GM12878 (cell line): ENCODE data around the gene NDUFAB1. TPM values are rescaled to one million over a fixed set of nuclear protein-coding genes. Genes with fewer than 3 reads are reported as not detected.
"Not testable (repeated sequence)": the region's sequence is repeated elsewhere in the genome, so short reads cannot be mapped to it uniquely, and the experiment has no call there.

Source experiments
- ATAC-seq: fragments of 200-7000 bp; cut with Tn5 transposase; 3 replicates; pipeline ENCODE4 v1.9.1; 2020; ENCODE audit warnings: mild to moderate bottlenecking, moderate library complexity
- BruUV-seq: library from RNA; stranded (reverse); fragments of 400-500 nt; replicated peaks from 2 replicates; lab custom pipeline; 2021; lab: Mats Ljungman, UMichigan
- CTCF ChIA-PET: fragments of 300-600 bp; sonication (Branson Sonifier 250); formaldehyde crosslinking; extraction: SDS; loops from one replicate; lab custom pipeline; 2021; ENCODE audit warnings: inconsistent platforms; lab: Yijun Ruan, JAX
- POLR2A ChIA-PET: fragments of 350-600 bp; formaldehyde crosslinking; extraction: SDS; loops from one replicate; lab custom pipeline; 2021; ENCODE audit warnings: inconsistent platforms; lab: Charles Lee
- RAD21 ChIA-PET: fragments of 300-600 bp; sonication (Branson Sonifier 250); formaldehyde crosslinking; loops from one replicate; lab custom pipeline; 2023; ENCODE audit warnings: antibody characterized with exemption; ENCODE audit not compliant: unreplicated experiment; lab: Charles Lee
- SMC1A ChIA-PET: fragments of 300-600 bp; sonication (Branson Sonifier 250); formaldehyde crosslinking; loops from one replicate; lab custom pipeline; 2023; ENCODE audit not compliant: unreplicated experiment, uncharacterized antibody; lab: Charles Lee
- DNase-seq: peaks from one replicate; pipeline ENCODE4 v3.0.0-alpha.2; 2011; ENCODE audit warnings: low read depth, low spot score
- FAIRE-seq: peaks from 3 replicates; lab custom pipeline; 2011; peaks lifted over from hg19 to GRCh38; lab: Jason Lieb, UNC
- H2AFZ ChIP-seq: 2 replicates; pipeline ENCODE4 v1.6.0; 2011; ENCODE audit warnings: low read depth, low read length, control low read depth; ENCODE audit not compliant: control insufficient read depth
- H3K27ac ChIP-seq: 2 replicates; pipeline ENCODE4 v1.5.1; 2011; ENCODE audit warnings: control low read depth; ENCODE audit not compliant: control insufficient read depth, insufficient read depth
- H3K27me3 ChIP-seq, 2 experiments: replicated peaks in 1 of 2; 2 replicates each; pipeline versions ENCODE4 v1.6.0 to v1.6.1; 2011; ENCODE audit warnings: low read length in 1 of 2; ENCODE audit not compliant: control insufficient read depth in 2 of 2, insufficient read depth in 2 of 2
- H3K36me3 ChIP-seq, 2 experiments: 2 replicates each; pipeline ENCODE4 v1.5.1; 2011; ENCODE audit warnings: low read length in 1 of 2; ENCODE audit not compliant: control insufficient read depth in 2 of 2, insufficient read depth in 2 of 2
- H3K4me1 ChIP-seq: 2 replicates; pipeline ENCODE4 v1.6.1; 2011; ENCODE audit warnings: mild to moderate bottlenecking, low read length, moderate library complexity, mixed read lengths; ENCODE audit not compliant: control insufficient read depth, insufficient read depth
- H3K4me2 ChIP-seq: 2 replicates; pipeline ENCODE4 v1.6.0; 2011; ENCODE audit warnings: control low read depth; ENCODE audit not compliant: control insufficient read depth, insufficient read depth
- H3K4me3 ChIP-seq: fragments of 200-600 bp; sonication (generic); 2 replicates; pipeline ENCODE4 v1.5.1; 2016
- H3K79me2 ChIP-seq: 2 replicates; pipeline ENCODE4 v1.6.0; 2011; ENCODE audit warnings: low read length; ENCODE audit not compliant: control insufficient read depth, insufficient read depth
- H3K9ac ChIP-seq: 2 replicates; pipeline ENCODE4 v1.8.0; 2011; ENCODE audit warnings: low read length, control low read depth, mixed read lengths; ENCODE audit not compliant: control insufficient read depth, insufficient read depth
- H3K9me3 ChIP-seq: replicated peaks from 3 replicates; pipeline ENCODE4 v1.5.1; 2011; ENCODE audit warnings: mild to moderate bottlenecking, low read length; ENCODE audit not compliant: control insufficient read depth, insufficient read depth
- H4K20me1 ChIP-seq: 2 replicates; pipeline ENCODE4 v1.6.0; 2011; ENCODE audit not compliant: control insufficient read depth, insufficient read depth
- EZH2 ChIP-seq: IDR thresholded peaks from 2 replicates; pipeline ENCODE4 v1.6.1; 2012; ENCODE audit warnings: low read depth, mild to moderate bottlenecking, control low read depth, inconsistent platforms, low read length, borderline replicate concordance; ENCODE audit not compliant: control insufficient read depth
- KLF5 ChIP-seq: fragments of 450-650 bp; IDR thresholded peaks from 2 replicates; pipeline ENCODE4 v1.6.1; 2014; ENCODE audit warnings: mild to moderate bottlenecking; ENCODE audit not compliant: partially characterized antibody
- MYB ChIP-seq: fragments of 150-350 bp; IDR thresholded peaks from 2 replicates; pipeline ENCODE4 v1.6.1; 2014; ENCODE audit warnings: mild to moderate bottlenecking, low read depth, low read length, borderline replicate concordance
- NFIC ChIP-seq: IDR thresholded peaks from 2 replicates; pipeline ENCODE4 v1.6.1; 2012; ENCODE audit warnings: low read depth, mild to moderate bottlenecking, inconsistent platforms, low read length, moderate library complexity
- whole genome bisulfite sequencing: methylation state at CpG from one replicate; pipeline ENCODE4 v1.1.6; 2016; ENCODE audit warnings: low lambda C conversion rate; ENCODE audit not compliant: insufficient replicate concordance, insufficient coverage; ENCODE audit errors: missing lambda C conversion rate; 5-methylcytosine and 5-hydroxymethylcytosine counted together
- in situ Hi-C: fragments of 300-500 bp; cut with MboI; formaldehyde crosslinking; loops from 9 replicates; pipeline ENCODE4 v1.14.3; 2018; ENCODE audit warnings: mixed read lengths
- intact Hi-C: fragments of 100-400 bp; cut with micrococcal nuclease; formaldehyde crosslinking; loops from one replicate; pipeline ENCODE4 v1.14.2; 2022; ENCODE audit not compliant: unreplicated experiment
- polyA plus RNA-seq, 11 experiments: library from polyadenylated mRNA; depleted of rRNA in 4 of 11; unstranded in 6 of 11; stranded (reverse) in 5 of 11; fragments of >200 nt; fragmentation: Nextera tagmentation in 4 of 11; fragmentation: Illumina TruSeq in 1 of 11; extraction: Ambion mirVana in 4 of 11; extraction: Trizol in 1 of 11; gene quantifications; 1 replicate in 1 of 11; 2 replicates in 10 of 11; pipeline versions ENCODE4 v1.2.1 to v1.2.3, GENCODE V29; 2011 to 2016; ENCODE audit warnings: inconsistent platforms in 2 of 11, missing spikeins in 2 of 11, low read depth in 1 of 11
- total RNA-seq, 4 experiments: library from RNA; depleted of rRNA in 3 of 4; stranded (reverse); fragments of >200 nt in 3 of 4; fragmentation: Illumina TruSeq in 1 of 4; extraction: Trizol in 1 of 4; gene quantifications; 2 replicates each; pipeline versions ENCODE4 v1.2.1 to v1.2.3, GENCODE V29; 2013 to 2021
- TF ChIP-seq, protein P1 (sequence below): fragments of 450-650 bp; IDR thresholded peaks from 2 replicates; pipeline ENCODE4 v1.6.1; 2016; ENCODE audit warnings: mild to moderate bottlenecking, moderate library complexity, borderline replicate concordance

Gene NDUFAB1
- total and polyA plus RNA-seq, 10 of the 15 experiments (the other 5 are each of a cell fraction or from before 2014, with no cell fraction given) = 79.9 to 584 (median 231) TPM

DNA sequence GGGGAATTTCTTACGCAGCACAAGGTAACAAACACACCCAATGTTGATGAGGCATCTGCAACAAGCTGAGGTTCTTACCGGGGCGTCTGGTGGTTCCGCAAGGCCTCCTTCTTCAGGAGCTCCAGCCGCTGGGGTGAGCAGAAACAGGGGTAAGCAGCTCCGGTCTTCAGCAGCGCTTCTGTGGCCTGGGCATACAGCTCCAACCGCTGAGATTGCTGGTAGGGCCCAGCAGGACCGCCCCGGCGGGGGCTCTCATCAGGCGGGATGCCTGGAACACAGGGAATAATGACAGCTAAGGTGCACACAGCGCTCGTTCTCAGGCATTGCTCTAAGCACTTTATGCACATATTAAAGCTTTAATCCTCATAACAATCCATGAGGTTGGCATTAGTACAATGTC is 51.7 kb downstream of the NDUFAB1 start:
- ChIA-PET RAD21 (no interaction called here), CTCF (no interaction called here), SMC1A (no interaction called here), POLR2A (no interaction called here)
- in situ Hi-C loops (no loop called here), intact Hi-C loops (no loop called here)
- FAIRE-seq = no peak
- Histone ChIP-seq H3K4me3 (no peak overlapping the region), H3K9me3 (no peaks in the 10 kb centered on the region), H3K4me1 (no peaks in the 10 kb centered on the region), H4K20me1 (no peaks in the 10 kb centered on the region), H3K79me2 (no peaks in the 10 kb centered on the region), H2AFZ (no peak overlapping the region), H3K4me2 (no peak overlapping the region), H3K9ac (no peak overlapping the region), H3K27me3 (no peaks in the 10 kb centered on the region), H3K27ac (no peak overlapping the region), H3K36me3 (peaks cover 15 to 22% of the 10 kb centered on the region in 2 experiments)
- TF ChIP-seq, protein P1, sequence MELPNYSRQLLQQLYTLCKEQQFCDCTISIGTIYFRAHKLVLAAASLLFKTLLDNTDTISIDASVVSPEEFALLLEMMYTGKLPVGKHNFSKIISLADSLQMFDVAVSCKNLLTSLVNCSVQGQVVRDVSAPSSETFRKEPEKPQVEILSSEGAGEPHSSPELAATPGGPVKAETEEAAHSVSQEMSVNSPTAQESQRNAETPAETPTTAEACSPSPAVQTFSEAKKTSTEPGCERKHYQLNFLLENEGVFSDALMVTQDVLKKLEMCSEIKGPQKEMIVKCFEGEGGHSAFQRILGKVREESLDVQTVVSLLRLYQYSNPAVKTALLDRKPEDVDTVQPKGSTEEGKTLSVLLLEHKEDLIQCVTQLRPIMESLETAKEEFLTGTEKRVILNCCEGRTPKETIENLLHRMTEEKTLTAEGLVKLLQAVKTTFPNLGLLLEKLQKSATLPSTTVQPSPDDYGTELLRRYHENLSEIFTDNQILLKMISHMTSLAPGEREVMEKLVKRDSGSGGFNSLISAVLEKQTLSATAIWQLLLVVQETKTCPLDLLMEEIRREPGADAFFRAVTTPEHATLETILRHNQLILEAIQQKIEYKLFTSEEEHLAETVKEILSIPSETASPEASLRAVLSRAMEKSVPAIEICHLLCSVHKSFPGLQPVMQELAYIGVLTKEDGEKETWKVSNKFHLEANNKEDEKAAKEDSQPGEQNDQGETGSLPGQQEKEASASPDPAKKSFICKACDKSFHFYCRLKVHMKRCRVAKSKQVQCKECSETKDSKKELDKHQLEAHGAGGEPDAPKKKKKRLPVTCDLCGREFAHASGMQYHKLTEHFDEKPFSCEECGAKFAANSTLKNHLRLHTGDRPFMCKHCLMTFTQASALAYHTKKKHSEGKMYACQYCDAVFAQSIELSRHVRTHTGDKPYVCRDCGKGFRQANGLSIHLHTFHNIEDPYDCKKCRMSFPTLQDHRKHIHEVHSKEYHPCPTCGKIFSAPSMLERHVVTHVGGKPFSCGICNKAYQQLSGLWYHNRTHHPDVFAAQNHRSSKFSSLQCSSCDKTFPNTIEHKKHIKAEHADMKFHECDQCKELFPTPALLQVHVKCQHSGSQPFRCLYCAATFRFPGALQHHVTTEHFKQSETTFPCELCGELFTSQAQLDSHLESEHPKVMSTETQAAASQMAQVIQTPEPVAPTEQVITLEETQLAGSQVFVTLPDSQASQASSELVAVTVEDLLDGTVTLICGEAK = no peak
- TF ChIP-seq EZH2 (no peak), KLF5 (no peak), NFIC (no peak), MYB (no peak)
- no TSS peak for BruUV-seq
- WGBS = 94% methylated on average over 14 of the region's 14 CpGs
- no peak for ATAC-seq
- DNase-seq = no peak

DNA sequence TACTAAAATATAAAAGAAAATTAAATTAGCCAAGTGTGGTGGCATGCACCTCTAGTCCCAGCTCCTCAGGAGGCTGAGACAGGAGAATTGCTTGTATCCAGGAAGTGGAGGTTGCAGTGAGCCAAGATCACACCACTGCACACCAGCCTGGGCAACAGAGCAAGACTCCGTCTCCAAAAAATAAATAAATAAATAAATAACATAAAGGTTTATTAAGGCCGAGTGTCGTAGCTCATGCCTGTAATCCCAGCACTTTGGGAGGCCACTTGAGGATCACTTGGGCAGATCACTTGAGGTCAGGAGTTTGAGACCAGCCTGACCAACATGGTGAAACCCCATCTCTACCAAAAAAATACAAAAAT is 55.3 kb downstream of the NDUFAB1 start:
- H3K4me2 ChIP-seq, H3K27ac ChIP-seq, H3K4me1 ChIP-seq, DNase-seq, FAIRE-seq, BruUV-seq, H3K9ac ChIP-seq, H3K4me3 ChIP-seq, H2AFZ ChIP-seq, intact Hi-C loops, RAD21 ChIA-PET, H3K9me3 ChIP-seq, ATAC-seq, H3K27me3 ChIP-seq, in situ Hi-C loops, H3K79me2 ChIP-seq, H4K20me1 ChIP-seq: not testable (repeated sequence)
- ChIA-PET SMC1A (interaction anchor here (1.5 kb wide), 1 partner anchor 34 kb away, joined by 4 read pairs; no protein-coding TSS in a partner anchor), POLR2A (interaction anchor here (0.7 kb wide), 1 partner anchor 17 kb away, joined by 3 read pairs; no protein-coding TSS in a partner anchor), CTCF (interaction anchor here (1.2 kb wide), 1 partner anchor 18 kb away, joined by 3 read pairs; no protein-coding TSS in a partner anchor)
- peaks cover 8 to 31% of the 10 kb centered on the region in 2 experiments for H3K36me3 ChIP-seq
- 96% methylated on average over 3 of the region's 3 CpGs for WGBS
